Pancreas (tissue), 10 donors: ENCODE data around the gene STT3A. TPM values are rescaled to one million over a fixed set of nuclear protein-coding genes. Genes with fewer than 3 reads are reported as not detected.

ENCODE experiments used
- ATAC-seq, 4 donors: fragments of 200-7000 bp; cut with Tn5 transposase; one replicate each; pipeline versions ENCODE4 v1.8.0 to v1.9.1; 2020; ENCODE audit warnings: mild to moderate bottlenecking in 4 of 4, moderate library complexity in 4 of 4
- DNase-seq, 6 donors: peaks; one replicate each; pipeline ENCODE4 v3.0.0-alpha.2; 2020
- FAIRE-seq: peaks from 2 replicates; lab custom pipeline; 2012; peaks lifted over from hg19 to GRCh38; lab: Jason Lieb, UNC
- H3K27ac ChIP-seq, 4 donors: fragments of 200-600 bp; sonication (generic); 1 replicate in 3 of 4; 2 replicates in 1 of 4; pipeline versions ENCODE4 v1.5.0 to v1.8.0; 2020
- H3K27me3 ChIP-seq, 4 donors: fragments of 200-600 bp; one replicate each; pipeline ENCODE4 v1.8.0; 2021
- H3K36me3 ChIP-seq, 3 donors: fragments of 200-600 bp; sonication (generic) in 1 of 3; one replicate each; pipeline versions ENCODE4 v1.5.0 to v1.8.0; 2020 to 2021
- H3K4me1 ChIP-seq, 3 donors: fragments of 200-600 bp; one replicate each; pipeline ENCODE4 v1.8.0; 2021
- H3K4me3 ChIP-seq, 4 donors: fragments of 200-600 bp; sonication (generic) in 2 of 4; one replicate each; pipeline versions ENCODE4 v1.5.0 to v1.8.0; 2020 to 2021
- H3K9me3 ChIP-seq, 4 donors: fragments of 200-600 bp; one replicate each; pipeline ENCODE4 v1.8.0; 2021
- WGBS, 2 donors: extraction: QIAGEN DNeasy Blood & Tissue Kit; methylation state at CpG; one replicate each; pipeline ENCODE4 v1.1.7; 2013; 5-methylcytosine and 5-hydroxymethylcytosine counted together
- intact Hi-C, 3 donors: fragments of 100-400 bp; cut with DNase I; formaldehyde crosslinking; loops; one replicate each; pipeline versions ENCODE4 v1.11.1 to v1.14.2; 2022
- polyA plus RNA-seq, 2 donors: library from polyadenylated mRNA; stranded (reverse); fragments of 200-250 nt; gene quantifications; one replicate each; pipeline ENCODE4 v1.2.3, GENCODE V29; 2013
- total RNA-seq, 6 donors: library from RNA; stranded (reverse); fragmentation: NEBNext Ultra II Directional in 4 of 6; extraction: Animal tissue kit (Norgen Biotek cat#: 25700) in 4 of 6; gene quantifications; one replicate each; pipeline versions ENCODE4 v1.2.1 to v1.2.4, GENCODE V29; 2021 to 2023
- TF ChIP-seq, protein P1 (sequence below), 4 donors: fragments of 200-600 bp; sonication (generic) in 3 of 4; IDR thresholded peaks; one replicate each; pipeline versions ENCODE4 v1.5.0 to v1.8.0; 2021; ENCODE audit warnings: antibody characterized with exemption in 4 of 4
- donor health status: healthy with polysubstance abuse.
- donor health status: DM: no; HTN: no; CAD: no; lungs with moderate emphysema.
- donor health status: DM: no; HTN: no; CAD: no.
- donor health status: control.
- donor health status: control.
- donor health status: Bipolar disorder and iron deficiency.
- donor health status: DM: yes; HTN: yes; CAD: no.
- donor health status: DM: no; HTN: no; CAD: no.
- donor health status: DM: no; HTN: no; CAD: no.
- donor health status: DM: yes; HTN: yes; CAD: no.

Gene STT3A
- total and polyA plus RNA-seq, 8 donors, result 37.4 to 121 (median 89.4) TPM

DNA sequence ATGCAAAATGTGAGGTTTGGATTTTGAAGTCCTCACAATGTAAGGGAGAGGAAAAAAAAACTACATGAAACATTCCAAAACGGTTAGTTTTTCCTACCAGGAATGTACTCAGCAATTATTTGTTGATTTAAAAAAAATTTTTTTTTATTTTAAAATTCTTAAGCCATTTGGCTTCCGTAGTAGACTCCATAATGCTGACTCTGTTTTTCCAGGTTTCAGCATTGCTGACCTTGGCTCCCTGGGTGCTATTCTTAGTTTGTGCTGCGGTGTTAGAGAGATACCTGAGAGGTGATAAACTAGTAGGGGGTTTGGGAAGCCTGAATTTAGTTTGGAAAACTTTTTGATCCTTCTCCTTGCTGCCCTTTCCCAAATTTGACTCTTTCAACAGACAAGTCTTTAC lies 10.6 kb downstream of the STT3A start:
- Histone ChIP-seq H3K36me3 (peaks cover 12 to 87% (median 63%) of the 10 kb centered on the region in 3 donors), H3K27me3 (no peaks in the 10 kb centered on the region), H3K9me3 (no peaks in the 10 kb centered on the region), H3K27ac (no peak overlapping the region), H3K4me1 (peaks cover 0 to 7% (median 0%) of the 10 kb centered on the region in 3 donors), H3K4me3 (no peak overlapping the region)
- ATAC-seq, result no peak
- TF ChIP-seq, protein P1, sequence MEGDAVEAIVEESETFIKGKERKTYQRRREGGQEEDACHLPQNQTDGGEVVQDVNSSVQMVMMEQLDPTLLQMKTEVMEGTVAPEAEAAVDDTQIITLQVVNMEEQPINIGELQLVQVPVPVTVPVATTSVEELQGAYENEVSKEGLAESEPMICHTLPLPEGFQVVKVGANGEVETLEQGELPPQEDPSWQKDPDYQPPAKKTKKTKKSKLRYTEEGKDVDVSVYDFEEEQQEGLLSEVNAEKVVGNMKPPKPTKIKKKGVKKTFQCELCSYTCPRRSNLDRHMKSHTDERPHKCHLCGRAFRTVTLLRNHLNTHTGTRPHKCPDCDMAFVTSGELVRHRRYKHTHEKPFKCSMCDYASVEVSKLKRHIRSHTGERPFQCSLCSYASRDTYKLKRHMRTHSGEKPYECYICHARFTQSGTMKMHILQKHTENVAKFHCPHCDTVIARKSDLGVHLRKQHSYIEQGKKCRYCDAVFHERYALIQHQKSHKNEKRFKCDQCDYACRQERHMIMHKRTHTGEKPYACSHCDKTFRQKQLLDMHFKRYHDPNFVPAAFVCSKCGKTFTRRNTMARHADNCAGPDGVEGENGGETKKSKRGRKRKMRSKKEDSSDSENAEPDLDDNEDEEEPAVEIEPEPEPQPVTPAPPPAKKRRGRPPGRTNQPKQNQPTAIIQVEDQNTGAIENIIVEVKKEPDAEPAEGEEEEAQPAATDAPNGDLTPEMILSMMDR (IDR thresholded peaks at IDR 0.05), result no peak
- no peak for FAIRE-seq
- 36 to 38% methylated on average over 3 of the region's 3 CpGs for WGBS, 2 donors
- intact Hi-C loops, result no loop called here
- DNase-seq, result no peak

DNA sequence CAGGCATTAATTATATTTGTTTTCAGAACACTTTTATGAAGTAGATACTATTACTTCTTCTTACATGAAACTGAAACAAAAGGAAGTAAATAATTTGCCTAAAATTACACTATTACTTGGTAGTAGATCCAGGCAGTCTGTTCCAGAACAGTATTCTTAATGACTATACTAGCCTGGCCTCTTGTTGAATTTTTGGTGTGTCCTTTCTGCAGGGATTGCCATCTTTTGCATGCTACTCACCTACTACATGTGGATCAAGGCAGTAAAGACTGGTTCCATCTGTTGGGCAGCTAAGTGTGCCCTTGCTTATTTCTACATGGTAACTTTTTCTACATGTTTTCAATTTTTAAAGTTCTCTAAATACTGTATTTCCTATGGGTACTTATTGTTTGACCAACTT lies 12.8 kb downstream of the STT3A start:
- H3K4me1 ChIP-seq, result peaks cover 0 to 7% (median 0%) of the 10 kb centered on the region in 3 donors
- no peak overlapping the region for H3K27ac ChIP-seq
- no peak for ATAC-seq
- H3K4me3 ChIP-seq, result no peak overlapping the region
- peaks cover 12 to 97% (median 66%) of the 10 kb centered on the region in 3 donors for H3K36me3 ChIP-seq
- DNase-seq, result no peak
- H3K27me3 ChIP-seq, result no peaks in the 10 kb centered on the region
- FAIRE-seq, result no peak
- intact Hi-C loops, result no loop called here
- no peaks in the 10 kb centered on the region for H3K9me3 ChIP-seq
- TF ChIP-seq, protein P1 (IDR thresholded peaks at IDR 0.05), result no peak

DNA sequence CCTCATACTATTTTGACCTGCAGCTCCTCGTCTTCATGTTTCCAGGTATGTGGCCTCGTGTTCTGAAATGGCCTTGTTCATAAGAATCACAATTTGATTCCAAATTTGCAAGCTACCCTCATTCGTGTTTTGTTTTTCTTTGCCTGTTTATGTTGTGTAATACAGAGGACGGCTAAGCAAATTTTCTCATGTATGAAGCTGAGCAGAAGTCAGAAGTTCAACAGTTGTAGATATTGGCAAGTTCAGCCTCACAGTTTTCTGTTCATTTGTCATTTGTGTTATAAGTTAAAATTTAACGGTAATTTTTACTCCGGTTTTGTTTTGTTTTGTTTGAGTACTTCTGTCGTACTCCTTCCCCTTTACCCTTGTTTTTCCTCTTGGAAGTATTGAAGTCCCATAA lies 16.9 kb downstream of the STT3A start:
- FAIRE-seq, result no peak
- intact Hi-C loops, result no loop called here
- no peak overlapping the region for H3K4me3 ChIP-seq
- H3K27me3 ChIP-seq, result no peaks in the 10 kb centered on the region
- no peaks in the 10 kb centered on the region for H3K4me1 ChIP-seq
- peaks cover 19 to 98% (median 67%) of the 10 kb centered on the region in 3 donors for H3K36me3 ChIP-seq
- no peaks in the 10 kb centered on the region for H3K9me3 ChIP-seq
- no peak for DNase-seq
- ATAC-seq, result no peak
- TF ChIP-seq, protein P1 (IDR thresholded peaks at IDR 0.05), result no peak
- no peak overlapping the region for H3K27ac ChIP-seq
- WGBS, 2 donors, result 64 to 69% methylated on average over 7 of the region's 7 CpGs

DNA sequence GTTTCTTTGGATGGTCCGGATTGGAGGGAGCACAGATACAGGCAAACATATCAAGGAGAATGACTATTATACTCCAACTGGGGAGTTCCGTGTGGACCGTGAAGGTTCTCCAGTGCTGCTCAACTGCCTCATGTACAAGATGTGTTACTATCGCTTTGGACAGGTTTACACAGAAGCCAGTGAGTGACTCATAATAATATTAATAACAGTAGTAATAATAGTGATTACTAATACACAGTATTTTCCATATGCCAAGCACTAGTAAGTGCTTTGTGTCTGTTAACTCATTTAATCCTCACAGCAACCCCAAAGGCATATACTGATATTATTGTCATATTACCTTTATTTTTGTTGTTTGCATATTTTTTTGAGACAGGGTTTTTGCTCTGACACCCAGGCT lies 25.7 kb downstream of the STT3A start:
- H3K4me3 ChIP-seq, result no peak overlapping the region
- no peaks in the 10 kb centered on the region for H3K9me3 ChIP-seq
- FAIRE-seq, result no peak
- ATAC-seq, result no peak
- peaks cover 17 to 73% (median 54%) of the 10 kb centered on the region in 3 donors for H3K36me3 ChIP-seq
- intact Hi-C loops, result no loop called here
- DNase-seq, result no peak
- 89 to 91% methylated on average over 4 of the region's 4 CpGs for WGBS, 2 donors
- H3K27me3 ChIP-seq, result no peaks in the 10 kb centered on the region
- H3K27ac ChIP-seq, result no peak overlapping the region
- TF ChIP-seq, protein P1 (IDR thresholded peaks at IDR 0.05), result no peak
- no peaks in the 10 kb centered on the region for H3K4me1 ChIP-seq

DNA sequence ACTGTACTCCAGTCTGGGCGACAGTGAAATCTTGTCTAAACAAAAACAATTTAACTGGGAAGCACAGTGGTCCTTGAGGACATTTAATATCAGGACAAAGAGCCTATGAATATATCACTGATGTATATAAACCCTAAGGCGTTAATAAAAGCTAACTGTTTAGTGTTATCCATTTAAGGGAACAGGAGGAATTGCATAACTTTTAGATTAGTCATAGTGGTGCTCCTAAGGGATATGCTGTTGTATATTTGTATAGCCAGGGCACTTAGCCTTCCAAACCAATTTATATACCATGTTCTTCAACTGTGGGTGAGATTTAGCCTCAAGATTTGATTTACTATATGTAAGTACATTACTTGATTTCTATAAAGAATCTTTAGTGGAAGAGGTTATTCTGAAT lies 29.3 kb downstream of the STT3A start:
- no peak for ATAC-seq
- no peak for DNase-seq
- no peak overlapping the region for H3K4me3 ChIP-seq
- H3K4me1 ChIP-seq, result peaks cover 0 to 14% (median 11%) of the 10 kb centered on the region in 3 donors
- H3K27ac ChIP-seq, result no peak overlapping the region
- TF ChIP-seq, protein P1 (IDR thresholded peaks at IDR 0.05), result no peak
- no peak for FAIRE-seq
- peaks cover 9 to 48% (median 33%) of the 10 kb centered on the region in 3 donors for H3K36me3 ChIP-seq
- H3K9me3 ChIP-seq, result no peaks in the 10 kb centered on the region
- intact Hi-C loops, result no loop called here
- no peaks in the 10 kb centered on the region for H3K27me3 ChIP-seq
- 80 to 92% methylated on average over 2 of the region's 2 CpGs for WGBS, 2 donors
